OCI-LY1 (cell line): ENCODE results near the gene DCLK1.

Source experiments
- CTCF ChIP-seq: fragments of 200-600 bp; sonication (generic), shearing (Covaris generic); IDR thresholded peaks from 2 replicates; pipeline ENCODE4 v1.5.1; 2017; ENCODE audit warnings: mild to moderate bottlenecking, antibody characterized with exemption, low read length, moderate library complexity, mixed read lengths
- EZH2 ChIP-seq: fragments of 200-600 bp; sonication (generic), shearing (Covaris generic); IDR thresholded peaks from 2 replicates; pipeline ENCODE4 v1.8.0; 2017; ENCODE audit warnings: borderline replicate concordance, mixed run types, mild to moderate bottlenecking, antibody characterized with exemption, low read length, moderate library complexity, mixed read lengths

- TF ChIP-seq CTCF (no peak), EZH2 (no peak)
Observed at GRCh38 chr13:36098080-36098479, 33.1 kb downstream of the DCLK1 start.
